A673 (cell line): ENCODE measurements around the gene STK17B.

Experiments
- EZH2 ChIP-seq: fragments of 200-600 bp; sonication (generic); IDR thresholded peaks from 2 replicates; pipeline ENCODE4 v1.6.1; 2017; ENCODE audit warnings: borderline replicate concordance, low read depth, mild to moderate bottlenecking, mixed read lengths, antibody characterized with exemption, low read length; ENCODE audit not compliant: poor library complexity, severe bottlenecking
- TF ChIP-seq, protein P1 (sequence below): fragments of 300-800, 200-600 bp; sonication (generic); conservative IDR thresholded peaks from 2 replicates; pipeline ENCODE4 v1.5.1; 2017; ENCODE audit warnings: low read depth, mild to moderate bottlenecking, antibody characterized with exemption, low read length, moderate library complexity, mixed read lengths

DNA sequence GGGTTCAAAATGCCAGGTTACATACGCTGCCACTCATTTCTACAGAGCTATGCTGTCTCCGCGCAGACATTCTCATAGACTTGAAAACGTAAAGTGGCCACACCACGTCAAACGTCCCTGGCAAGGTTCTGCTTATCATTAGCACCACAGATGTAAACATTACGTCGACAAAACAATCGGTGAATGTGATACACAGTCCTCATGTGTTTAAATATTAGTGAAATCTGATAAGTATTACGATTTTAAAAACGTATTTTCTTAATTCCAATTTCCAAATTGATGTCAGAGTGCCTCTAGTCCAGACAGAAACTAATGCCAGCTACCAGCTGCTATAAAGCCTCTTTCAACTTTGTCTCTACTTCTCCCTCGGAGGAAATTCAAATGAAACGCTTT, 1.2 kb downstream of the STK17B start:
- TF ChIP-seq, protein P1, sequence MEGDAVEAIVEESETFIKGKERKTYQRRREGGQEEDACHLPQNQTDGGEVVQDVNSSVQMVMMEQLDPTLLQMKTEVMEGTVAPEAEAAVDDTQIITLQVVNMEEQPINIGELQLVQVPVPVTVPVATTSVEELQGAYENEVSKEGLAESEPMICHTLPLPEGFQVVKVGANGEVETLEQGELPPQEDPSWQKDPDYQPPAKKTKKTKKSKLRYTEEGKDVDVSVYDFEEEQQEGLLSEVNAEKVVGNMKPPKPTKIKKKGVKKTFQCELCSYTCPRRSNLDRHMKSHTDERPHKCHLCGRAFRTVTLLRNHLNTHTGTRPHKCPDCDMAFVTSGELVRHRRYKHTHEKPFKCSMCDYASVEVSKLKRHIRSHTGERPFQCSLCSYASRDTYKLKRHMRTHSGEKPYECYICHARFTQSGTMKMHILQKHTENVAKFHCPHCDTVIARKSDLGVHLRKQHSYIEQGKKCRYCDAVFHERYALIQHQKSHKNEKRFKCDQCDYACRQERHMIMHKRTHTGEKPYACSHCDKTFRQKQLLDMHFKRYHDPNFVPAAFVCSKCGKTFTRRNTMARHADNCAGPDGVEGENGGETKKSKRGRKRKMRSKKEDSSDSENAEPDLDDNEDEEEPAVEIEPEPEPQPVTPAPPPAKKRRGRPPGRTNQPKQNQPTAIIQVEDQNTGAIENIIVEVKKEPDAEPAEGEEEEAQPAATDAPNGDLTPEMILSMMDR = no peak
- TF ChIP-seq EZH2 = no peak
